NCI-H2171 treated with DMSO at 0.1 percent for 48 hours (cell line): ENCODE results near the gene ZNF17.
A peak's percentile ranks its signal among the peaks of the same experiment; 100 is the strongest.
"Not testable (repeated sequence)": the region's sequence is repeated elsewhere in the genome, so short reads cannot be mapped to it uniquely, and the experiment has no call there.

Experiments
- DNase-seq: peaks from one replicate; lab custom pipeline; 2025; lab: John Stamatoyannopoulos, UW

Gene ZNF17

GRCh38 chr19:57410877-57411671 lies at the start of gene ZNF17:
ZNF17 (plus strand) TSS chr19:57411161; CDS start chr19:57413616, 2,455 bp downstream.
- peak; percentile 90 for DNase-seq

GRCh38 chr19:57362419-57362818 lies 48.5 kb upstream of the ZNF17 start:
- DNase-seq: no peak

DNA sequence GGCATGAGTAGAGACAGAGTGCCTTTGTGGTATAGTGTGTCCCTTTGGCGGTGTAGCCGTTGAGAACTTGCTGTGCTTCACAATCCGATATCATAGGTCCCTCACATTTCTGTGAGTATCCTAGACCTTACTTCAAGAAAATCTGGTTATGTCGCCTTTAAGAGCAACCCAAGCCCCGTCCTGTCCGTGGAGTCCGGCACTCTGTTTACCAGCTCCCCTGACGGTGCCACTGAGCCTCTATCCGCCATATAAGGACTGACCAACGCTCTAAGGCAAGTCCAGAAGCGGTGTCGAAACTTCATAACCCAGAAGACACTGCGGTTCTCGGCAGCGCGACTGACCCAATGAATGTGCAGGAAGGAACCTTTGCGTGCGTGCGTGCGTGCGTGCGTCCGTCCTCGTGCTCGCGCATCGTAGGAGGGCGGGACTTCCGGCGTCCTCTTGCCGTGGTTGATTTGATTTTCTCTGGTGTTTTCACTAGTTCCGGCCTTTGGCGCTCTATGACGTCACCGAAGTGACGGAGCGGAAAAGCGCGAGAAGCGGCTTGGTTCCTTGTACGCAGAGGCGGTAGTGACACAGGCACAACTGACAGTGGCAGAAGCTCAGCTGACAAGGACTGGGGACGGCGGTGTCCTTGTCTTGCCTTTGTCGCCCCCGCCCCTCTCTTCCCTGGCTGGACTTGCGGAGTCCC lies 47.8 kb upstream of the ZNF17 start, which contains the start of the genes TRAPPC2B and ZNF547:
TRAPPC2B (plus strand) TSS at position 555 of the 691 bp plus-strand sequence. CDS start 1,283 bp downstream, outside the sequence.
ZNF547 (plus strand) TSS at position 555 of the 691 bp plus-strand sequence. CDS start 5,005 bp downstream, outside the sequence.
- DNase-seq: peak; percentile 98

DNA sequence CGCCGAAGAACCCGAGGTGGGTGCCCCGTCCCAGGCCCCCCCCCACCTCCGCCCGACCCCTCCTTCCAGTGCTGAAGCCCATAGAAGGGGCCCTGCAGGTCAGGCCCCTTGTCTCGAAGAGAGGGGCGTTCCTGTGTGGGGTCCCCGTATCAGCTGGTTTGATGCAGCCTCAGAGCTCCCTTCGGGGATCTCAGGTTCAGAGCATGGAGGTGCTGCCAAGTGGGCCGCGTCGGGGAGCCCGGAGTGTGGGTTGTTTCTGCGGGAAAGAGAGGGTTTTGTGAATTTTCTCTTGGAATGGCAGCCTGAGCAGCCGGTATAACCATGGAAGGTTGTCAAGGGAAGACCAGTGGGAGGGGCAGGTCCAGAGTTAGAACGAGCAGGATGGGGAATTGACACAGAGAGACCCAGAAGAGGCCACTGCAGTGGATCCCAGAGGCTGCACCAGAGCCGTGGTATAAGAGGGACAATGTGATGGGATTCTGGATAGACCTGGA lies 47.2 kb upstream of the ZNF17 start:
- DNase-seq: no peak

DNA sequence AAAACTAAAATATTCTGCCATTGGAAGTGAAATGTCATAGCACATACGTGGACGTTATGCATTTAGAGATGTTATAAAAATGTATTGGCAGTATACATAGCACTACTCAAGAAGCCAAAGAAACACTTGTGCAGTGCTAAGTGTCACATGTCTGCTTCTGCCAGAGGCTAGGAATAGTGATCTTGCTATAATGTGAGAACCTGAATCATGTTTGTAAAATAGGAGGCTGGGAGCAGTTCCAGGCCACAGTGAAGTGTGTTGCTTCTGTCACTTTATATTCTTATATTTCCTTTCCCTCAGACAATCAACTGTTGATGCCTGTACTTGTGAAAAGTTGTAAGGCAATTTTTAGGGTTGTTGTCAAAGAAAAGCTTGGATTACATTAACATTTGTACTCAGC lies 44.2 kb upstream of the ZNF17 start:
- no peak for DNase-seq

- DNase-seq: no peak
Observed at GRCh38 chr19:57374179-57374578, 36.8 kb upstream of the ZNF17 start.

DNA sequence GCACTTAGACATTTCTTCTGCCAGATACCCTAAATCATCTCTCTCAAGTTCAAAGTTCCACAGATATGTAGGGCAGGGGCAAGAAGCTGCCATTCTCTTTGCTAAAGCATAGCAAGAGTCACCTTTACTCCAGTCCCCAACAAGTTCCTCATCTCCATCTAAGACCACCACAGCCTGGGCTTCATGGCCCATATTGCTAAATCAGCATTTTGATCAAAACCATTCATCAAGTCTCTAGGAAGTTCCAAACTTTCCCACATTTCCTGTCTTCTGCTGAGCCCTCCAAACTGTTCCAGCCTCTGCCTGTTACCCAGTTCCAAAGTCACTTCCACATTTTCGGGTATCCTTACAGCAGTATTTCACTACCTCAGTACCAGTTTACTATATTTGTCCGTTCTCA lies 36.3 kb upstream of the ZNF17 start:
- not testable (repeated sequence) for DNase-seq

DNA sequence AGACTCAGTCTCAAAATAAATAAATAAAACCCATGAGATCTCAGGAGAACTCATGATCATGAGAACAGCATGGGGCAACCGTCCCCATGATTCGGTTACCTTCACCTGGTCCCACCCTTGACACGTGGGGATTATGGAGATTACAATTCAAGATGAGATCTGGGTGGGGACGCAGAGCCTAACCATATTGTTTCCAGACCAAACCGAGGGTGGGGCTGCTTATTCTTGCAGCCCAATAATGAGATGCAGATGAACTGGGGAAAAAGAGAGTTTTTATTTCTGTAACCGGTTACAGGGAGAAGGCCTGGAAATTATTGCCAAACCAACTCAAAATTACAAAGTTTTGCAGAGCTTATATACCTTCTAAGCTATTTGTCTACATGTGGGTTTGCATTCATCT lies 34.8 kb upstream of the ZNF17 start:
- no peak for DNase-seq

GRCh38 chr19:57377498-57378146 lies 33.3 kb upstream of the ZNF17 start:
- DNase-seq: no peak

DNA sequence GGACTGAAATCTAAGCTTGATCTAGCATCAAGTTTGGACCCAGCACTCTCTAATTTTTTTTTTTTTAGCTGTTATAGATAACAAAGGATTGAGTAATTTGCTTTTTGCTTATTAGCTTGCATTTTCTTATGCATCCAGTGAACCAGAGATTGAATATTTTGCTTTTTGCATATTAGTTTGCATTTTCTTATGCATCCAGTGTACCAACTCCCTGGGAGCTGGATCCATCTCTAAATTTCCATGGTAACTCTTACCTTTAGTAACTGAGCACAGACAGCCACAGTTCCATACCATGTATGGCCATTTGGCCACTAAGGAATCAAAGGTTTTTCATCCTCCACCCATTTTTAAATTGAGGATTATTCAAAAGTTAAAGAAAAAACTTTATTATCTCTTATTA lies 30.0 kb upstream of the ZNF17 start:
- DNase-seq: no peak

DNA sequence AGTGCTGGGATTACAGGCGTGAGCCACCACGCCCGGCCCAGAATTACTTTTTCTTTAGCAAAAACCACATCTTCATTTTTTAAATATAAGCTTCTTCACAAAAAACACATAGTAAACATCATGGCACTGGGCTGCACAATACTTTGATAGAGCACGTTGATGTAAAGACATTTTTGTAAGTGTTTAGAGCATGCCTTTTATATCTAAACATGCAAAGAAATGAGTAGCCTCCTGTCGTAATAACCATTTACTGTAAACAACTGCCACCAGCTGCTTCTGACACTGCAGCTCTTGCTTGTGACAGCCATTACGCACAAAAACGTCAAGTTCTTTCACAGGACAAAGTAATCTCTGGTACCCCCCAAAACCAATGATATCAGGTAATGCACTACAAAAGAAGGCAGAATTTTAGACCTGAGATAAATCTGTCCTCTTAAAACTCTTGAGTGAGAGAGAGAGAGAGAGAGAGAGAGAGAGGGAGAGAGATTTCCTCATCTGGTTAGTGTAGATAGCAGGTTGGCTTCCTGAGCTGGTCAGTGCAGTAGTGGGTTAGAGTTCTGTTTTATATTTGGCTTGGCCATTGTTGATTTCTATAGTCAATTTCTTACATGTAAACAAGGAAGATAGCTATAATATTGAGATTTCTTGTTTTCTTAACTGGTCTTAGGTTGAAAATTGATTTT lies 28.0 kb upstream of the ZNF17 start:
- no peak for DNase-seq

DNA sequence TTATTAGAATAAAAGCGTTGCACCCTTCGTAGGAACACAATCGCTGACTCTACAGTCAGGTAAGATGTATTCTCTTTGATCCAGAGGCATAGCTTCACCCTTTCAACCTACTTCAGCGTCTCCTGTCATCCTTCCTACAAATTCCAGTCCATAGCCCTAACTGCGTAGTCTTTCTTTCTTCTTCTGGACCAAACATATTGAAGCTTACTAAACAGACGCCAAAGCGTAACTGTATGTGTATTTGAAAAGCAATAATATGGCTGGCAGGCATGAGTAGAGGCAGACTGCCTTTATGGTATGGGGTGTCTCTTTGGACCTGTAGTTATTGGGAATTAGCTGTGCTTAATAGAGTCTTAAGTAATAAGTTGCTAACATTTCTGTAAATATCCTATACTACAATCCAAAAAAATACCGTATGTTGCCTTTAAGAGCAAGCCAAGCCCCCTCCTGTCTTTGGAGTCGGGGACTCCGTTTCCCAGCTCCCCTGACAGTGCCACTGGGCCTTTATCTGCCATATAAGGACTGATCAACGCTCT lies 21.7 kb upstream of the ZNF17 start:
- DNase-seq: no peak

- DNase-seq: peak; percentile 98
Observed at GRCh38 chr19:57389730-57390598, 21.0 kb upstream of the ZNF17 start, which contains the start of gene ZNF548. ZNF548 (plus strand) TSS chr19:57389854; CDS start chr19:57390100, 246 bp downstream.

GRCh38 chr19:57395710-57396109 lies 15.3 kb upstream of the ZNF17 start:
- no peak for DNase-seq

DNA sequence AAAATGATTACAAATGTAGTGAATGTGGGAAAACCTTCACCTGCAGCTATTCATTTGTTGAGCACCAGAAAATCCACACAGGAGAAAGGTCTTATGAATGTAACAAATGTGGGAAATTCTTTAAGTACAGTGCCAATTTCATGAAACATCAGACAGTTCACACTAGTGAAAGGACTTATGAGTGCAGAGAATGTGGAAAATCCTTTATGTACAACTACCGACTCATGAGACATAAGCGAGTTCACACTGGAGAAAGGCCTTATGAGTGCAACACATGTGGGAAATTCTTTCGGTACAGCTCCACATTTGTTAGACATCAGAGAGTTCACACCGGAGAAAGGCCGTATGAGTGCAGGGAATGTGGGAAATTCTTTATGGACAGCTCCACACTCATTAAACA lies 12.1 kb upstream of the ZNF17 start:
- DNase-seq: no peak

DNA sequence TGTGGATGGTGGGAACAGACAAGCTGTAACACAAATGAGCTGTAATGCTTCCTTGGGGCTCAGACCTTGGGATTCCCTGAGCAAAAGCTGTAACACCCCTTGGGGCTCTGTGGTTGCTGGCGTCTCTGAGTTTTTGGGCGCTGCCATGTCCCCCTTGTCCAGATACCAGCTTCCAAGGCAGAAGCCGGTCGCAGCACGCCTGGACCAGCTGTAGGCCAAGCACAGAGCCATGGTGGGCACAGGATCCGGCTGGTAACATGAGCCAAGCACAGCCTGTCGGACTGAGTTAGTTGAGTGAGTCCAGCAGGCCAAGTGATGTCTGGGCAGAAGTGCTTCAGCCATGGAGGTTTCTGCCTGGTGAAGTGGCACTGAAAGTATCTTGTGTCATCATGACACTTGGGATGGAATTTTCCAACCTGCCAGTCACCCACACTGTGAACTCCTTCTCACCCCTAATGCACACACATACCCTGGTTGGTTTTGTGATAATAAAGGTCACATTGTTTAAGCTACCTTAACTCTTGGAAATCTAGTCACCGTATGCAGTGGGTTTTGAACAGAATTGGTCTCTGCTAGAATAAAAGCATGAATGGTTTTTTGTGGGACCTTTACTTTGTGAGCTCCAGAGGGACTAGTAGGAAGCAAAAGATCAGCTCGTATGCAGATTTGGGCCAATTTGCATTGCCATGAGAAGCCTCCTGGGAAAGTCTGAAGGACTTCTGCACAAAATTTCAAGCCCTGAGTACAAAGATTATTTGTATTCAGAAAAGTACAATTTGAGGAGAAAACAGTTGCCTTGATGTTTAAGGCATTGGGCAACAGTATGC lies 7.0 kb upstream of the ZNF17 start:
- no peak for DNase-seq

DNA sequence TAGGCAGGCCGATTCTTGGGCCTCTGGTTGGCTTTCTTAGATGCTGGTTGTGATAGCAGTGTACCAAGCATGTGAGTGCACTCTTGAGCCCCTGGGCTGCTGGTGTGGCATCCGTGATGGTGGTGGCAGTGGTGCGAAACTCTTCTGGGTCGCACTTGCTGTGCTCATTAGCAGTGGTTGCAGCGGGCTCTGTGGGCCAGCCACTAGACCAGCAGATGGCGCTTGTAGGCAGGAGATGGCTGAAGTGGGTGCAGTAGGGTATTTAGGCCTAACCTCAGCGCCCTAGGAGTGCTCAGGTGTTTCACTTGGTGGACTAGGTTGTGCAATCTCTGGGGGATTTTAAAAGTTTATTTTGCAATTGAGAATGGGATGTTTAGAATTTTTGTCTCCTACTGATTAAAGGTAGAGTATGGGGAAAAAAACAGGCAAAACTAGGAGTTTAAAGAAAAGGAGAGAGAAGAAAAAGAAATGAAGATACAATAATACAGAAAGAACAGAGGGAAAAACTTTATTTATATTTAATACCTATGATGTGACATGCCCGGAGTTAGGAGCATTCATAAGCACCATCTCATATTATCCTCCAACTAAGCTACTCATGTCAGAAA lies 4.3 kb upstream of the ZNF17 start:
- DNase-seq: peak; percentile 35

DNA sequence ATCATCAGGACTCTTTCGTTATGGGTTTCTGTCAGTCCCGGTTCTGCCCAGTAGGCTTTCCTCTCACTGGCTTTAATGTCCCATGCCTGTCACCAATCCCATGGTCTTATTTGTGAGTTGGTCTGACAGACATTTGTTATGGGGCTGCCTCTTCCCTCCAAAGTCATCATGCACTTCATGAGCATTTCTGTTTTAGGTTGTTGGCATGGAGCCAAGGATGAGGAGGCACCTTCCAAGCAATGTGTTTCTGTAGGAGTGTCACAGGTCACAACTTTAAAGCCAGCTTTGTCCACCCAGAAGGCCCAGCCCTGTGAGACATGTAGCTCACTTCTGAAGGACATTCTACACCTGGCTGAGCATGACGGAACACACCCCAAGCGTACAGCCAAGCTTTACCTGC lies 8.5 kb downstream of the ZNF17 start:
- DNase-seq: no peak

DNA sequence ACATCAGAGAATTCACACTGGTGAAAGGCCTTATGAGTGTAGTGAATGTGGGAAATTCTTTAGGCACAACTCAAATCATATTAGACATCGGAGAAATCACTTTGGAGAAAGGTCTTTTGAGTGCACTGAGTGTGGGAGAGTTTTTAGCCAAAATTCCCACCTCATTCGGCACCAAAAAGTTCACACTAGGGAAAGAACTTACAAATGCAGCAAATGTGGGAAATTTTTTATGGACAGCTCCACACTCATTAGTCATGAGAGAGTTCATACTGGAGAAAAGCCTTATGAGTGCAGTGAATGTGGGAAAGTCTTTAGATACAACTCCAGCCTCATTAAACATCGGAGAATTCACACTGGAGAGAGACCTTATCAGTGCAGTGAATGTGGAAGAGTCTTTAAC lies 10.1 kb downstream of the ZNF17 start:
- DNase-seq: no peak
